WTC11 (cell line): ENCODE measurements around the gene GDF7. TPM values are rescaled to one million over a fixed set of nuclear protein-coding genes. Genes with fewer than 3 reads are reported as not detected.

ENCODE experiments used
- ATAC-seq: fragments of 200-7000 bp; cut with Tn5 transposase; 2 replicates; pipeline ENCODE4 v1.10.0; 2021; ENCODE audit warnings: mild to moderate bottlenecking, moderate library complexity
- CTCF ChIA-PET: fragments of 300-600 bp; sonication (Branson Sonifier 250); formaldehyde crosslinking; loops from one replicate; lab custom pipeline; 2021; ENCODE audit warnings: antibody characterized with exemption; lab: Charles Lee
- POLR2A ChIA-PET: fragments of 350-600 bp; sonication (Branson Sonifier 250); formaldehyde crosslinking; loops from one replicate; lab custom pipeline; 2021; ENCODE audit warnings: antibody characterized with exemption; lab: Charles Lee
- DNase-seq: peaks from one replicate; pipeline ENCODE4 v3.0.0; 2021; ENCODE audit warnings: low spot score
- H3K27ac Mint-ChIP-seq: 2 replicates; pipeline ENCODE4 v1.8.0; 2021; ENCODE audit warnings: mixed read lengths
- H3K27me3 Mint-ChIP-seq: 2 replicates; pipeline ENCODE4 v1.8.0; 2021; ENCODE audit warnings: low read depth, mild to moderate bottlenecking, moderate library complexity, mixed read lengths
- H3K36me3 Mint-ChIP-seq: 2 replicates; pipeline ENCODE4 v1.8.0; 2021; ENCODE audit warnings: mixed read lengths
- H3K4me1 Mint-ChIP-seq: 2 replicates; pipeline ENCODE4 v1.8.0; 2022; ENCODE audit warnings: mixed read lengths
- H3K4me3 Mint-ChIP-seq: 2 replicates; pipeline ENCODE4 v1.8.0; 2021; ENCODE audit warnings: mild to moderate bottlenecking, moderate library complexity, mixed read lengths
- H3K9me3 Mint-ChIP-seq: 2 replicates; pipeline ENCODE4 v1.8.0; 2021; ENCODE audit warnings: mixed read lengths
- CREB1 ChIP-seq: sonication (generic); formaldehyde crosslinking; IDR thresholded peaks from 2 replicates; pipeline ENCODE4 v1.8.0; 2023; ENCODE audit warnings: mild to moderate bottlenecking, missing genetic modification reagents
- CREM ChIP-seq: sonication (generic); formaldehyde crosslinking; IDR thresholded peaks from 2 replicates; pipeline ENCODE4 v1.8.1; 2022; ENCODE audit warnings: mild to moderate bottlenecking, missing genetic modification reagents, moderate library complexity
- FOXP1 ChIP-seq: sonication (generic); formaldehyde crosslinking; IDR thresholded peaks from 2 replicates; pipeline ENCODE4 v1.8.0; 2022; ENCODE audit warnings: missing genetic modification reagents, mild to moderate bottlenecking, moderate library complexity, borderline replicate concordance
- MXD4 ChIP-seq: fragments of 250-450 bp; sonication (Bioruptor Pico); IDR thresholded peaks from 2 replicates; pipeline ENCODE4 v1.8.0; 2021; ENCODE audit warnings: mild to moderate bottlenecking, moderate library complexity, borderline replicate concordance
- USF2 ChIP-seq: sonication (generic); formaldehyde crosslinking; IDR thresholded peaks from 2 replicates; pipeline ENCODE4 v1.8.1; 2023; ENCODE audit warnings: mild to moderate bottlenecking, missing genetic modification reagents, moderate library complexity
- ZMAT4 ChIP-seq: fragments of 250-450 bp; sonication (Bioruptor Pico); IDR thresholded peaks from 2 replicates; pipeline ENCODE4 v1.9.0; 2021; ENCODE audit warnings: mild to moderate bottlenecking
- ZNF416 ChIP-seq: fragments of 250-450 bp; sonication (Bioruptor Pico); IDR thresholded peaks from 2 replicates; pipeline ENCODE4 v1.9.0; 2021; ENCODE audit warnings: mild to moderate bottlenecking, inconsistent platforms
- ZNF425 ChIP-seq: fragments of 250-450 bp; sonication (Bioruptor Pico); conservative IDR thresholded peaks from 2 replicates; pipeline ENCODE4 v1.9.0; 2021; ENCODE audit warnings: mild to moderate bottlenecking
- total RNA-seq: library from RNA; stranded (reverse); gene quantifications from 3 replicates; pipeline ENCODE4 v1.2.3, GENCODE V29; 2021
- TF ChIP-seq, protein P1 (sequence below): sonication (generic); formaldehyde crosslinking; IDR thresholded peaks from 2 replicates; pipeline ENCODE4 v1.8.0; 2023; ENCODE audit warnings: missing genetic modification reagents, mild to moderate bottlenecking, borderline replicate concordance
- TF ChIP-seq, protein P2 (sequence below): sonication (generic); formaldehyde crosslinking; IDR thresholded peaks from 2 replicates; pipeline ENCODE4 v1.8.1; 2023; ENCODE audit warnings: mild to moderate bottlenecking, missing genetic modification reagents
- TF ChIP-seq, protein P3 (sequence below): sonication (generic); formaldehyde crosslinking; conservative IDR thresholded peaks from 2 replicates; pipeline ENCODE4 v1.8.1; 2022; ENCODE audit warnings: mild to moderate bottlenecking, missing genetic modification reagents
- TF ChIP-seq, protein P4 (sequence below): sonication (generic); formaldehyde crosslinking; IDR thresholded peaks from 2 replicates; pipeline ENCODE4 v1.8.1; 2023; ENCODE audit warnings: mild to moderate bottlenecking, moderate library complexity, missing genetic modification reagents
- TF ChIP-seq, protein P5 (sequence below): sonication (generic); formaldehyde crosslinking; IDR thresholded peaks from 2 replicates; pipeline ENCODE4 v1.8.0; 2022; ENCODE audit warnings: mild to moderate bottlenecking, missing genetic modification reagents
- TF ChIP-seq, protein P6 (sequence below): sonication (generic); formaldehyde crosslinking; IDR thresholded peaks from 2 replicates; pipeline ENCODE4 v1.8.0; 2022; ENCODE audit warnings: mild to moderate bottlenecking, missing genetic modification reagents

Gene GDF7
- total RNA-seq, 1 experiment from 2014 or later, result 0.55 TPM

DNA sequence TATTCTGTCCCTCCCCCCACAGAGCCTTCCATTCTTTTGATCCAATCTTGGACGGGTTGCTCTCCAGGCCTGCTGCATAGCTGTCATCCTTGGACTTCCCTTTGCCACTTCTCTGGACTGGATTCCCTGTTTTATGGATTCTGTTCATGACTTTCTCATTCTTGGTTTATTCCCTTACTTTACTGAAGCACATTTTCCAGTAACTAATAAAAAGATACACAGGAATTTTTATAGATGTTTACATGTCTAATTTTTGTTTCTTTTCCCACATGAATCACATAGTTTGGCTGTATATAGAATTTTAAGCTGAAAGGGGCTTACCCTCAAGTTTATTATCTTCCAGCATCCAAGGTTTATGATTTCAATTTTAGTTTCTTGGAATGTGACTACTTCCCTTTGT, 37.9 kb downstream of the GDF7 start:
- Mint-ChIP-seq H3K4me3 (no peak overlapping the region), H3K27ac (no peak overlapping the region), H3K27me3 (no peaks in the 10 kb centered on the region), H3K36me3 (no peaks in the 10 kb centered on the region), H3K9me3 (peaks cover 4% of the 10 kb centered on the region; the same call in 1 of the 2 replicates), H3K4me1 (peaks cover 4% of the 10 kb centered on the region)
- TF ChIP-seq ZNF416 (CRISPR knock-in tag) (no peak), CREB1 (CRISPR knock-in tag) (no peak), CREM (no peak), MXD4 (CRISPR knock-in tag) (no peak), ZNF425 (no peak), ZMAT4 (CRISPR knock-in tag) (no peak), USF2 (CRISPR knock-in tag) (no peak), FOXP1 (no peak)
- TF ChIP-seq, protein P1, sequence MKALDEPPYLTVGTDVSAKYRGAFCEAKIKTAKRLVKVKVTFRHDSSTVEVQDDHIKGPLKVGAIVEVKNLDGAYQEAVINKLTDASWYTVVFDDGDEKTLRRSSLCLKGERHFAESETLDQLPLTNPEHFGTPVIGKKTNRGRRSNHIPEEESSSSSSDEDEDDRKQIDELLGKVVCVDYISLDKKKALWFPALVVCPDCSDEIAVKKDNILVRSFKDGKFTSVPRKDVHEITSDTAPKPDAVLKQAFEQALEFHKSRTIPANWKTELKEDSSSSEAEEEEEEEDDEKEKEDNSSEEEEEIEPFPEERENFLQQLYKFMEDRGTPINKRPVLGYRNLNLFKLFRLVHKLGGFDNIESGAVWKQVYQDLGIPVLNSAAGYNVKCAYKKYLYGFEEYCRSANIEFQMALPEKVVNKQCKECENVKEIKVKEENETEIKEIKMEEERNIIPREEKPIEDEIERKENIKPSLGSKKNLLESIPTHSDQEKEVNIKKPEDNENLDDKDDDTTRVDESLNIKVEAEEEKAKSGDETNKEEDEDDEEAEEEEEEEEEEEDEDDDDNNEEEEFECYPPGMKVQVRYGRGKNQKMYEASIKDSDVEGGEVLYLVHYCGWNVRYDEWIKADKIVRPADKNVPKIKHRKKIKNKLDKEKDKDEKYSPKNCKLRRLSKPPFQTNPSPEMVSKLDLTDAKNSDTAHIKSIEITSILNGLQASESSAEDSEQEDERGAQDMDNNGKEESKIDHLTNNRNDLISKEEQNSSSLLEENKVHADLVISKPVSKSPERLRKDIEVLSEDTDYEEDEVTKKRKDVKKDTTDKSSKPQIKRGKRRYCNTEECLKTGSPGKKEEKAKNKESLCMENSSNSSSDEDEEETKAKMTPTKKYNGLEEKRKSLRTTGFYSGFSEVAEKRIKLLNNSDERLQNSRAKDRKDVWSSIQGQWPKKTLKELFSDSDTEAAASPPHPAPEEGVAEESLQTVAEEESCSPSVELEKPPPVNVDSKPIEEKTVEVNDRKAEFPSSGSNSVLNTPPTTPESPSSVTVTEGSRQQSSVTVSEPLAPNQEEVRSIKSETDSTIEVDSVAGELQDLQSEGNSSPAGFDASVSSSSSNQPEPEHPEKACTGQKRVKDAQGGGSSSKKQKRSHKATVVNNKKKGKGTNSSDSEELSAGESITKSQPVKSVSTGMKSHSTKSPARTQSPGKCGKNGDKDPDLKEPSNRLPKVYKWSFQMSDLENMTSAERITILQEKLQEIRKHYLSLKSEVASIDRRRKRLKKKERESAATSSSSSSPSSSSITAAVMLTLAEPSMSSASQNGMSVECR (CRISPR knock-in tag), result no peak
- TF ChIP-seq, protein P2, sequence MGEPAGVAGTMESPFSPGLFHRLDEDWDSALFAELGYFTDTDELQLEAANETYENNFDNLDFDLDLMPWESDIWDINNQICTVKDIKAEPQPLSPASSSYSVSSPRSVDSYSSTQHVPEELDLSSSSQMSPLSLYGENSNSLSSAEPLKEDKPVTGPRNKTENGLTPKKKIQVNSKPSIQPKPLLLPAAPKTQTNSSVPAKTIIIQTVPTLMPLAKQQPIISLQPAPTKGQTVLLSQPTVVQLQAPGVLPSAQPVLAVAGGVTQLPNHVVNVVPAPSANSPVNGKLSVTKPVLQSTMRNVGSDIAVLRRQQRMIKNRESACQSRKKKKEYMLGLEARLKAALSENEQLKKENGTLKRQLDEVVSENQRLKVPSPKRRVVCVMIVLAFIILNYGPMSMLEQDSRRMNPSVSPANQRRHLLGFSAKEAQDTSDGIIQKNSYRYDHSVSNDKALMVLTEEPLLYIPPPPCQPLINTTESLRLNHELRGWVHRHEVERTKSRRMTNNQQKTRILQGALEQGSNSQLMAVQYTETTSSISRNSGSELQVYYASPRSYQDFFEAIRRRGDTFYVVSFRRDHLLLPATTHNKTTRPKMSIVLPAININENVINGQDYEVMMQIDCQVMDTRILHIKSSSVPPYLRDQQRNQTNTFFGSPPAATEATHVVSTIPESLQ (CRISPR knock-in tag), result no peak
- TF ChIP-seq, protein P3, sequence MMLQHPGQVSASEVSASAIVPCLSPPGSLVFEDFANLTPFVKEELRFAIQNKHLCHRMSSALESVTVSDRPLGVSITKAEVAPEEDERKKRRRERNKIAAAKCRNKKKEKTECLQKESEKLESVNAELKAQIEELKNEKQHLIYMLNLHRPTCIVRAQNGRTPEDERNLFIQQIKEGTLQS (CRISPR knock-in tag), result no peak
- TF ChIP-seq, protein P4, sequence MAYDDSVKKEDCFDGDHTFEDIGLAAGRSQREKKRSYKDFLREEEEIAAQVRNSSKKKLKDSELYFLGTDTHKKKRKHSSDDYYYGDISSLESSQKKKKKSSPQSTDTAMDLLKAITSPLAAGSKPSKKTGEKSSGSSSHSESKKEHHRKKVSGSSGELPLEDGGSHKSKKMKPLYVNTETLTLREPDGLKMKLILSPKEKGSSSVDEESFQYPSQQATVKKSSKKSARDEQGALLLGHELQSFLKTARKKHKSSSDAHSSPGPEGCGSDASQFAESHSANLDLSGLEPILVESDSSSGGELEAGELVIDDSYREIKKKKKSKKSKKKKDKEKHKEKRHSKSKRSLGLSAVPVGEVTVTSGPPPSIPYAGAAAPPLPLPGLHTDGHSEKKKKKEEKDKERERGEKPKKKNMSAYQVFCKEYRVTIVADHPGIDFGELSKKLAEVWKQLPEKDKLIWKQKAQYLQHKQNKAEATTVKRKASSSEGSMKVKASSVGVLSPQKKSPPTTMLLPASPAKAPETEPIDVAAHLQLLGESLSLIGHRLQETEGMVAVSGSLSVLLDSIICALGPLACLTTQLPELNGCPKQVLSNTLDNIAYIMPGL (CRISPR knock-in tag), result no peak
- TF ChIP-seq, protein P5, sequence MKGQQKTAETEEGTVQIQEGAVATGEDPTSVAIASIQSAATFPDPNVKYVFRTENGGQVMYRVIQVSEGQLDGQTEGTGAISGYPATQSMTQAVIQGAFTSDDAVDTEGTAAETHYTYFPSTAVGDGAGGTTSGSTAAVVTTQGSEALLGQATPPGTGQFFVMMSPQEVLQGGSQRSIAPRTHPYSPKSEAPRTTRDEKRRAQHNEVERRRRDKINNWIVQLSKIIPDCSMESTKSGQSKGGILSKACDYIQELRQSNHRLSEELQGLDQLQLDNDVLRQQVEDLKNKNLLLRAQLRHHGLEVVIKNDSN (CRISPR knock-in tag), result no peak
- TF ChIP-seq, protein P6, sequence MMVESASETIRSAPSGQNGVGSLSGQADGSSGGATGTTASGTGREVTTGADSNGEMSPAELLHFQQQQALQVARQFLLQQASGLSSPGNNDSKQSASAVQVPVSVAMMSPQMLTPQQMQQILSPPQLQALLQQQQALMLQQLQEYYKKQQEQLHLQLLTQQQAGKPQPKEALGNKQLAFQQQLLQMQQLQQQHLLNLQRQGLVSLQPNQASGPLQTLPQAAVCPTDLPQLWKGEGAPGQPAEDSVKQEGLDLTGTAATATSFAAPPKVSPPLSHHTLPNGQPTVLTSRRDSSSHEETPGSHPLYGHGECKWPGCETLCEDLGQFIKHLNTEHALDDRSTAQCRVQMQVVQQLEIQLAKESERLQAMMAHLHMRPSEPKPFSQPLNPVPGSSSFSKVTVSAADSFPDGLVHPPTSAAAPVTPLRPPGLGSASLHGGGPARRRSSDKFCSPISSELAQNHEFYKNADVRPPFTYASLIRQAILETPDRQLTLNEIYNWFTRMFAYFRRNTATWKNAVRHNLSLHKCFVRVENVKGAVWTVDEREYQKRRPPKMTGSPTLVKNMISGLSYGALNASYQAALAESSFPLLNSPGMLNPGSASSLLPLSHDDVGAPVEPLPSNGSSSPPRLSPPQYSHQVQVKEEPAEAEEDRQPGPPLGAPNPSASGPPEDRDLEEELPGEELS (CRISPR knock-in tag), result no peak
- CTCF ChIA-PET, result no interaction called here
- ATAC-seq (no peak), DNase-seq (no peak)
- POLR2A ChIA-PET, result no interaction called here
